OCI-LY7 (cell line): Measurements from ENCODE around the gene ETV3L. TPM values are rescaled to one million over a fixed set of nuclear protein-coding genes. Genes with fewer than 3 reads are reported as not detected.

Source experiments
- BruUV-seq: library from RNA; stranded (reverse); fragments of 400-500 nt; replicated peaks from 2 replicates; lab custom pipeline; 2021; lab: Mats Ljungman, UMichigan
- CTCF ChIA-PET: fragments of 300-600 bp; sonication (Branson Sonifier 250); formaldehyde crosslinking; loops from one replicate; lab custom pipeline; 2022; ENCODE audit warnings: antibody characterized with exemption; ENCODE audit not compliant: unreplicated experiment; lab: Charles Lee
- POLR2A ChIA-PET: fragments of 300-600 bp; sonication (Branson Sonifier 250); formaldehyde crosslinking; loops from one replicate; lab custom pipeline; 2022; ENCODE audit warnings: antibody characterized with exemption; lab: Charles Lee
- DNase-seq: peaks from one replicate; pipeline ENCODE4 v3.0.0-alpha.2; 2015; ENCODE audit warnings: low spot score
- H2AFZ ChIP-seq: fragments of 200-600 bp; sonication (generic), shearing (Covaris generic); 2 replicates; pipeline ENCODE4 v1.6.1; 2014; ENCODE audit warnings: mild to moderate bottlenecking, antibody characterized with exemption, low read length, moderate library complexity
- H3K27ac ChIP-seq: fragments of 200-600 bp; sonication (generic); 2 replicates; pipeline ENCODE4 v1.5.1; 2014; ENCODE audit warnings: mixed run types, low read depth, mild to moderate bottlenecking, moderate library complexity, low read length, inconsistent platforms; ENCODE audit not compliant: poor library complexity, severe bottlenecking
- H3K36me3 ChIP-seq: fragments of 200-600 bp; sonication (generic); 2 replicates; pipeline ENCODE4 v1.6.1; 2014; ENCODE audit warnings: mild to moderate bottlenecking, antibody characterized with exemption, low read length, moderate library complexity, mixed read lengths; ENCODE audit not compliant: insufficient read depth
- H3K4me1 ChIP-seq: fragments of 200-600 bp; sonication (generic); 2 replicates; pipeline ENCODE4 v1.5.1; 2014; ENCODE audit warnings: mild to moderate bottlenecking, low read length; ENCODE audit not compliant: insufficient read depth, poor library complexity, severe bottlenecking
- H3K4me2 ChIP-seq: fragments of 200-600 bp; sonication (generic); 2 replicates; pipeline ENCODE4 v1.6.1; 2014; ENCODE audit warnings: mild to moderate bottlenecking, low read length
- H3K4me3 ChIP-seq: fragments of 200-600 bp; sonication (generic); 2 replicates; pipeline ENCODE4 v1.5.1; 2014; ENCODE audit warnings: mild to moderate bottlenecking, low read depth, low read length; ENCODE audit not compliant: poor library complexity, severe bottlenecking
- H3K79me2 ChIP-seq: fragments of 200-600 bp; sonication (generic); 2 replicates; pipeline ENCODE4 v1.6.1; 2016; ENCODE audit warnings: low read depth, mild to moderate bottlenecking, low read length, moderate library complexity, mixed read lengths; ENCODE audit not compliant: insufficient read depth
- H3K9me2 ChIP-seq: fragments of 200-600 bp; sonication (generic); 2 replicates; pipeline ENCODE4 v1.6.1; 2016; ENCODE audit warnings: mild to moderate bottlenecking, low read length, mixed read lengths; ENCODE audit not compliant: insufficient read depth
- H3K9me3 ChIP-seq: fragments of 200-600 bp; sonication (generic); 2 replicates; pipeline ENCODE4 v1.6.1; 2014; ENCODE audit warnings: mild to moderate bottlenecking, mixed run types, low read length, mixed read lengths
- H4K20me1 ChIP-seq: fragments of 200-600 bp; sonication (generic); 2 replicates; pipeline ENCODE4 v1.6.1; 2014; ENCODE audit warnings: mild to moderate bottlenecking, antibody characterized with exemption, low read length, moderate library complexity, mixed read lengths; ENCODE audit not compliant: insufficient read depth
- EZH2phosphoT487 ChIP-seq: fragments of 200-600 bp; sonication (generic); IDR thresholded peaks from 2 replicates; pipeline ENCODE4 v1.6.1; 2018; ENCODE audit warnings: low read depth, borderline replicate concordance, mild to moderate bottlenecking, mixed run types, antibody characterized with exemption, low read length, moderate library complexity, mixed read lengths
- intact Hi-C: fragments of 100-400 bp; cut with micrococcal nuclease; formaldehyde crosslinking; loops from one replicate; pipeline ENCODE4 v1.10.0; 2022; ENCODE audit not compliant: unreplicated experiment
- total RNA-seq, 2 experiments: library from RNA; depleted of rRNA in 1 of 2; stranded (reverse); fragments of >200 nt in 1 of 2; shearing (Covaris generic) in 1 of 2; gene quantifications; 2 replicates each; pipeline ENCODE4 v1.2.3, GENCODE V29; 2014 to 2022
- TF ChIP-seq, protein P1 (sequence below): fragments of 200-600 bp; sonication (generic); conservative IDR thresholded peaks from 2 replicates; pipeline ENCODE4 v1.5.1; 2014; ENCODE audit warnings: mild to moderate bottlenecking, antibody characterized with exemption, low read length, moderate library complexity, mixed read lengths

Gene ETV3L
- total RNA-seq, 2 experiments from 2014 or later, result not detected

DNA sequence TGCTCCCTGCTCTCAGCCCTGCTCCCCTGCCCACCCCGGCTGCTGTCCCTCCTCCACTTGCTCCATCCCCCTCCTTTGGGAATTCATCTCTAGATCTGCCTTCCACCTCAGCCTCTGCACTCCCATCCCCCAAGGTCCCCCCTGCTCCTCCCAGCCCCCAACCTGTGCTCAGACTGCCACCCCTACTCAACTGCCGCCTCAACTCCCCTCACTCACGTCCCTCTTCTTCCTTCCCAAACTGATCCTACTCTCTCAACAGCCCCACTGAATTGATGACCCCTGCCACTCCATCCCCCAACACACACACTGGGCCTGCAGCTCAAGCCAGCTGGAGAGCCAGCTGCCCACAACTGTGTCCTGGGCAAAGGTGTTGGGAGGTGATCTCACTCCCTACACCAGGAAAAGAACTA lies 15.8 kb upstream of the ETV3L start:
- Histone ChIP-seq H4K20me1 (no peaks in the 10 kb centered on the region), H3K79me2 (no peaks in the 10 kb centered on the region), H3K27ac (no peak overlapping the region), H3K4me1 (peaks cover 15% of the 10 kb centered on the region), H3K9me2 (no peaks in the 10 kb centered on the region), H3K9me3 (no peaks in the 10 kb centered on the region), H3K36me3 (no peaks in the 10 kb centered on the region), H2AFZ (no peak overlapping the region), H3K4me3 (no peak overlapping the region), H3K4me2 (no peak overlapping the region)
- POLR2A ChIA-PET, result interaction anchor here (0.6 kb wide), 1 partner anchor 290 kb away, joined by 3 read pairs; no protein-coding TSS in a partner anchor
- CTCF ChIA-PET, result no interaction called here
- BruUV-seq, result no TSS peak
- TF ChIP-seq, protein P1, sequence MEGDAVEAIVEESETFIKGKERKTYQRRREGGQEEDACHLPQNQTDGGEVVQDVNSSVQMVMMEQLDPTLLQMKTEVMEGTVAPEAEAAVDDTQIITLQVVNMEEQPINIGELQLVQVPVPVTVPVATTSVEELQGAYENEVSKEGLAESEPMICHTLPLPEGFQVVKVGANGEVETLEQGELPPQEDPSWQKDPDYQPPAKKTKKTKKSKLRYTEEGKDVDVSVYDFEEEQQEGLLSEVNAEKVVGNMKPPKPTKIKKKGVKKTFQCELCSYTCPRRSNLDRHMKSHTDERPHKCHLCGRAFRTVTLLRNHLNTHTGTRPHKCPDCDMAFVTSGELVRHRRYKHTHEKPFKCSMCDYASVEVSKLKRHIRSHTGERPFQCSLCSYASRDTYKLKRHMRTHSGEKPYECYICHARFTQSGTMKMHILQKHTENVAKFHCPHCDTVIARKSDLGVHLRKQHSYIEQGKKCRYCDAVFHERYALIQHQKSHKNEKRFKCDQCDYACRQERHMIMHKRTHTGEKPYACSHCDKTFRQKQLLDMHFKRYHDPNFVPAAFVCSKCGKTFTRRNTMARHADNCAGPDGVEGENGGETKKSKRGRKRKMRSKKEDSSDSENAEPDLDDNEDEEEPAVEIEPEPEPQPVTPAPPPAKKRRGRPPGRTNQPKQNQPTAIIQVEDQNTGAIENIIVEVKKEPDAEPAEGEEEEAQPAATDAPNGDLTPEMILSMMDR, result no peak
- intact Hi-C loops, result no loop called here
- no peak for DNase-seq

DNA sequence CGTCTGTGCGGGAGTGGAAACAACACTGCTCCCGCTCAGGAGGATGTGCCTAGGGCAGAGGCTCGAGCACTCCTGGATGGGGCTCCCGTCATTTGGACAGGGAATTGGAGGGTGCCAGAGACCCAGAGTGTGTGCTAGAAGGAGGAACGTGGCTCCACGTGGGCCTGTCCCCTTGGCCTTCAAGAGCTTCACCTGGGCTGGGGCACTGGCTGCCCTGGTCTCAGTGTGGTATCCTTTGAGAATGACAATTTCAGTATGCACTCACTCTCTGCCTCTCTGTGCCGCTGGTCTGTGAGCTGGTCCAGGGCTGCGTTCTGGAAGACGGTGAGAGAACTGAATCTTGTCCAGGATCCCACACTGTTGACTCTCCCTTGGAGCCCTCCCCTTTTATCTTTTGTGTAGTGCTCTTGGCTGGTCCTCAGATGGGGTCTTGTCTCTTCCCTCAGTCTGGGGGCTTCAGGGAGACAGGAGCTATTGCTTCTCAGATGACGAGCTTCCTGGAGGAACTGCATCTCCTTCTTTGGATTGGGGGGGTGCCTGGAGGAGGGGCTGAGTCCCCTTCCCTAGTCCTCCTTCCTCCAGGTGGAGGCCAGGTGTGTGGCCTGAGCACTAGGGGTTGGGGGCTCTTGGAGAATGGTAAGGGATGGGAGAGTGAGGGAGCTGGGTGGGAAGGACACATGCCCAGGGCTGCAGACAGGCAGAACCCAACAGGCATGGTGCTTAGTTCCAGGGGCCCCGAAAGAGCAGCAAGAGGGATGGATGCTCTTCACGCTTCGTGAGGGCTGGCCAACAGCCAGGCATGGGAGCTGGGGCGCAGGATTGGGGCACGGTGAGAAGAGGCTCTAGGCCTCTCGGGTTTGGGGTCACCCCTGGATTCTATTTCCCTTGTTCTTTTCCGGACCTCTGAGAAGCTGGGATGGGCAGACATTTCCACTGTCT lies 14.8 kb upstream of the ETV3L start:
- no peaks in the 10 kb centered on the region for H3K36me3 ChIP-seq
- no peak overlapping the region for H2AFZ ChIP-seq
- H3K9me2 ChIP-seq, result no peaks in the 10 kb centered on the region
- H4K20me1 ChIP-seq, result no peaks in the 10 kb centered on the region
- no peak overlapping the region for H3K4me2 ChIP-seq
- intact Hi-C loops, result no loop called here
- no TSS peak for BruUV-seq
- CTCF ChIA-PET, result no interaction called here
- TF ChIP-seq, protein P1, result no peak
- no peak for TF ChIP-seq EZH2phosphoT487
- H3K27ac ChIP-seq, result no peak overlapping the region
- no peak overlapping the region for H3K4me3 ChIP-seq
- H3K4me1 ChIP-seq, result peaks cover 15% of the 10 kb centered on the region
- H3K79me2 ChIP-seq, result no peaks in the 10 kb centered on the region
- H3K9me3 ChIP-seq, result no peaks in the 10 kb centered on the region
- POLR2A ChIA-PET, result no interaction called here
- DNase-seq, result no peak

DNA sequence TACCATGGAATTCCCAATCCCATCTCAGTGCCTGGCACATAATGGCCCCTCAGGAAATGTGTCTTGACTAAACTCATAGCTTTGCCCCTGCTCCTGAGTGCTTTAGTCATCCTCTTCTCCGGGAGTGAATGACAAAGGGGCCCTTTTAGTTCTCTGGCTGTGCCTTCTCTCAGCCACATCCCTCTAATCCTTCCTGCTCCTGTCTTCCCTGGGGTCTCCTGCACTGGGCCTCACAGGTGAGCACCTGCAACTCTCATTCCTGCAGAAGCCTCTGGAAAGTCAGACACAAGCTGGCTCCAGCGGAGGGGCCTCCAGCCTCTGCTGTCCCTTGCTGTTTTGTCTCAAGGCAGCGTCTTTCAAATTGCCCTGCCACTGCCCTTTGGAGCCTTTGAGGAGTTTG lies 14.0 kb upstream of the ETV3L start:
- TF ChIP-seq, protein P1, result no peak
- no peak for TF ChIP-seq EZH2phosphoT487

More for the DNA sequence above, 14.0 kb upstream of the ETV3L start:
- Histone ChIP-seq H3K4me1 (peaks cover 15% of the 10 kb centered on the region), H3K27ac (no peak overlapping the region), H3K4me3 (no peak overlapping the region), H3K36me3 (no peaks in the 10 kb centered on the region), H3K79me2 (no peaks in the 10 kb centered on the region), H3K9me2 (no peaks in the 10 kb centered on the region), H3K9me3 (no peaks in the 10 kb centered on the region), H2AFZ (no peak overlapping the region), H3K4me2 (no peak overlapping the region), H4K20me1 (no peaks in the 10 kb centered on the region)
- intact Hi-C loops, result no loop called here
- no TSS peak for BruUV-seq
- POLR2A ChIA-PET, result no interaction called here
- CTCF ChIA-PET, result no interaction called here
- DNase-seq, result no peak
